GM19468 (cell line): ENCODE measurements around the gene MAST4.

ENCODE experiments used
- ATAC-seq: cut with Tn5 transposase; IDR thresholded peaks from one replicate; pipeline ENCODE4 v1.9.1; 2021; ENCODE audit warnings: mild to moderate bottlenecking, moderate library complexity, moderate number of reproducible peaks; ENCODE audit not compliant: unreplicated experiment; ENCODE audit errors: extremely low read depth

The MAST4 gene

GRCh38 chr5:67021962-67022361 is 425.8 kb downstream of the MAST4 start:
- ATAC-seq, result no peak

- no peak for ATAC-seq
These were observed 429.3 kb downstream of the MAST4 start for GRCh38 chr5:67025457-67025856.

- no peak for ATAC-seq
These were observed 430.1 kb downstream of the MAST4 start for GRCh38 chr5:67026278-67026677.

GRCh38 chr5:67027171-67027570 is 431.0 kb downstream of the MAST4 start:
- ATAC-seq, result no peak

GRCh38 chr5:67028371-67028770 is 432.2 kb downstream of the MAST4 start:
- no peak for ATAC-seq

- no peak for ATAC-seq
These were observed 432.7 kb downstream of the MAST4 start for GRCh38 chr5:67028941-67029340.

GRCh38 chr5:67029481-67029880 is 433.3 kb downstream of the MAST4 start:
- no peak for ATAC-seq

GRCh38 chr5:67030289-67031056 is 434.3 kb downstream of the MAST4 start:
- ATAC-seq, result no peak

GRCh38 chr5:67031057-67031443 is 434.9 kb downstream of the MAST4 start:
- no peak for ATAC-seq

- no peak for ATAC-seq
These were observed 435.5 kb downstream of the MAST4 start for GRCh38 chr5:67031692-67032091.

- no peak for ATAC-seq
These were observed 436.9 kb downstream of the MAST4 start for GRCh38 chr5:67032921-67033664.

- no peak for ATAC-seq
These were observed 437.9 kb downstream of the MAST4 start for GRCh38 chr5:67033880-67034651.

GRCh38 chr5:67035098-67035740 is 439.0 kb downstream of the MAST4 start:
- ATAC-seq, result no peak

- no peak for ATAC-seq
These were observed 441.0 kb downstream of the MAST4 start for GRCh38 chr5:67037171-67037570.

GRCh38 chr5:67038817-67039603 is 442.8 kb downstream of the MAST4 start:
- ATAC-seq, result no peak

- no peak for ATAC-seq
These were observed 446.2 kb downstream of the MAST4 start for GRCh38 chr5:67042176-67043003.

GRCh38 chr5:67043796-67044511 is 447.8 kb downstream of the MAST4 start:
- no peak for ATAC-seq
